Lung (tissue), 12 donors: ENCODE results near the gene SERPIND1. TPM values are rescaled to one million over a fixed set of nuclear protein-coding genes. Genes with fewer than 3 reads are reported as not detected.

ENCODE experiments used
- ATAC-seq: fragments of 200-7000 bp; cut with Tn5 transposase; one replicate; pipeline ENCODE4 v1.9.1; 2020; ENCODE audit warnings: moderate number of reproducible peaks; ENCODE audit not compliant: insufficient read depth, low FRiP score
- DNase-seq, 3 donors: peaks; one replicate each; pipeline ENCODE4 v3.0.0-alpha.2; 2013 to 2017
- H3K27ac ChIP-seq, 2 donors: one replicate each; pipeline ENCODE4 v1.5.1; 2013; ENCODE audit warnings: mild to moderate bottlenecking in 2 of 2, moderate library complexity in 2 of 2, control low read depth in 1 of 2, inconsistent platforms in 1 of 2, low read depth in 1 of 2, low read length in 1 of 2
- H3K27me3 ChIP-seq, 3 donors: one replicate each; pipeline ENCODE4 v1.5.1; 2013; ENCODE audit warnings: low read length in 2 of 3; ENCODE audit not compliant: control insufficient read depth in 3 of 3, insufficient read depth in 3 of 3
- H3K36me3 ChIP-seq, 4 donors: one replicate each; pipeline ENCODE4 v1.5.1; 2013; ENCODE audit warnings: low read length in 4 of 4, mild to moderate bottlenecking in 1 of 4, moderate library complexity in 1 of 4; ENCODE audit not compliant: control insufficient read depth in 4 of 4, insufficient read depth in 4 of 4
- H3K4me1 ChIP-seq, 5 donors: one replicate each; pipeline ENCODE4 v1.5.1; 2013; ENCODE audit warnings: low read length in 5 of 5, mild to moderate bottlenecking in 2 of 5, moderate library complexity in 1 of 5; ENCODE audit not compliant: control insufficient read depth in 5 of 5, insufficient read depth in 5 of 5
- H3K4me3 ChIP-seq: one replicate; pipeline ENCODE4 v1.5.1; 2013; ENCODE audit warnings: mild to moderate bottlenecking, control low read depth, moderate library complexity
- H3K9ac ChIP-seq, 2 donors: one replicate each; pipeline ENCODE4 v1.5.1; 2013; ENCODE audit warnings: low read length in 2 of 2, control low read depth in 1 of 2; ENCODE audit not compliant: insufficient read depth in 1 of 2
- H3K9me3 ChIP-seq, 4 donors: one replicate each; pipeline ENCODE4 v1.5.1; 2013; ENCODE audit warnings: low read length in 3 of 4, mild to moderate bottlenecking in 1 of 4, moderate library complexity in 1 of 4; ENCODE audit not compliant: control insufficient read depth in 4 of 4, insufficient read depth in 3 of 4
- WGBS, 2 donors: extraction: QIAGEN DNeasy Blood & Tissue Kit; methylation state at CpG; one replicate each; pipeline ENCODE4 v1.1.7; 2013; 5-methylcytosine and 5-hydroxymethylcytosine counted together
- polyA plus RNA-seq, 2 donors: library from polyadenylated mRNA; stranded (reverse); fragments of 200-250 nt; gene quantifications; one replicate each; pipeline ENCODE4 v1.2.1, GENCODE V29; 2013
- total RNA-seq, 2 donors: library from RNA; depleted of rRNA in 1 of 2; stranded (reverse); fragments of >200 nt in 1 of 2; gene quantifications; one replicate each; pipeline ENCODE4 v1.2.1, GENCODE V29; 2014 to 2021
- TF ChIP-seq, protein P1 (sequence below): IDR thresholded peaks from 2 replicates; pipeline ENCODE4 v1.5.1; 2012; ENCODE audit warnings: mild to moderate bottlenecking; ENCODE audit errors: control extremely low read depth, extremely low read depth
- donor health status: control.
- donor health status: control.
- donor health status: Bipolar disorder and iron deficiency.
- donor health status: healthy.
- donor health status: DM: yes; HTN: yes; CAD: no.

SERPIND1 gene
- total and polyA plus RNA-seq, 4 donors, result 0.02 to 2.0 (median 0.75) TPM

GRCh38 chr22:20750461-20751184 is 23.3 kb upstream of the SERPIND1 start:
- 46 to 64% methylated on average over 9 of the region's 9 CpGs for WGBS, 2 donors
- Histone ChIP-seq H3K9me3 (no peaks in the 10 kb centered on the region), H3K4me3 (no peak overlapping the region), H3K27me3 (no peaks in the 10 kb centered on the region), H3K36me3 (peaks cover 3 to 33% (median 4%) of the 10 kb centered on the region in 4 donors), H3K9ac (no peak overlapping the region), H3K4me1 (peaks cover 0 to 30% (median 14%) of the 10 kb centered on the region in 5 donors), H3K27ac (no peak overlapping the region)
- DNase-seq (peak in 2 of 3 donors; percentile 32 to 54), ATAC-seq (peak; percentile 76)
- TF ChIP-seq, protein P1, sequence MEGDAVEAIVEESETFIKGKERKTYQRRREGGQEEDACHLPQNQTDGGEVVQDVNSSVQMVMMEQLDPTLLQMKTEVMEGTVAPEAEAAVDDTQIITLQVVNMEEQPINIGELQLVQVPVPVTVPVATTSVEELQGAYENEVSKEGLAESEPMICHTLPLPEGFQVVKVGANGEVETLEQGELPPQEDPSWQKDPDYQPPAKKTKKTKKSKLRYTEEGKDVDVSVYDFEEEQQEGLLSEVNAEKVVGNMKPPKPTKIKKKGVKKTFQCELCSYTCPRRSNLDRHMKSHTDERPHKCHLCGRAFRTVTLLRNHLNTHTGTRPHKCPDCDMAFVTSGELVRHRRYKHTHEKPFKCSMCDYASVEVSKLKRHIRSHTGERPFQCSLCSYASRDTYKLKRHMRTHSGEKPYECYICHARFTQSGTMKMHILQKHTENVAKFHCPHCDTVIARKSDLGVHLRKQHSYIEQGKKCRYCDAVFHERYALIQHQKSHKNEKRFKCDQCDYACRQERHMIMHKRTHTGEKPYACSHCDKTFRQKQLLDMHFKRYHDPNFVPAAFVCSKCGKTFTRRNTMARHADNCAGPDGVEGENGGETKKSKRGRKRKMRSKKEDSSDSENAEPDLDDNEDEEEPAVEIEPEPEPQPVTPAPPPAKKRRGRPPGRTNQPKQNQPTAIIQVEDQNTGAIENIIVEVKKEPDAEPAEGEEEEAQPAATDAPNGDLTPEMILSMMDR, result no peak

DNA sequence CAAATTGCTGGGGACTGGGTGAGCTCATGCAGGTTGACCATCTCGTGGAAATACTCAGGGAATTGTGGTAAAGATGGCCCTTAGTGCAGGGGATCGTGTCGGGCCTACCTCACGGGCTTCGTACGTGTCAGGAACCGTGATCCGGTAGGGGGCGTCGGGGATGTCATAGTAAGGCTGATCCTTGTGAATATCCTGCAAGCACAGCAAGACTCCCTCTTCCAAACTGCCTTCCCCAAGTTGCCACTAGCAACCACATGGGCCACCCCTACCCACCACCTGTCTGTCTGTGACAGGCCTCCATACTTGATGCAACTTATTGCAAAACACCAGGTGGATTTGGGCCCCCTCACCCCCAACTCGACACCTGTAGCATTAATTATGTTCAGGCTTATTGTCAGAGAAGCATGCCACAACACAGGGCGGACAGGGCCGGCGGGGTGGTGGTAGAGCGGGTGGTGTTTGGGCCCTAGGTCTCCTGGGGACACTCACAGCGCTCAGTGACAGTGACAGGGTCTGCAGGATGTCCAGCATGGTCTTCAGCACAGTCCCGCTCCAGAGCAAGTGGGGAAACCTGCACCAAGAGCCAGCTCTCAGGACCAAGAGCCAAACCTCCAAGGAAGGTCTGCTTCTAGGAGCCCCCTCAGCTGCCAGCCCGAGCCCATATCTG is 22.6 kb upstream of the SERPIND1 start:
- no peak overlapping the region for H3K9ac ChIP-seq
- peaks cover 0 to 30% (median 14%) of the 10 kb centered on the region in 5 donors for H3K4me1 ChIP-seq
- no peak overlapping the region for H3K4me3 ChIP-seq
- no peaks in the 10 kb centered on the region for H3K9me3 ChIP-seq
- peaks cover 3 to 33% (median 4%) of the 10 kb centered on the region in 4 donors for H3K36me3 ChIP-seq
- DNase-seq (no peak), ATAC-seq (no peak)
- H3K27me3 ChIP-seq, result no peaks in the 10 kb centered on the region
- no peak overlapping the region for H3K27ac ChIP-seq
- 93 to 94% methylated on average over 18 of the region's 18 CpGs for WGBS, 2 donors
- TF ChIP-seq, protein P1, result no peak

DNA sequence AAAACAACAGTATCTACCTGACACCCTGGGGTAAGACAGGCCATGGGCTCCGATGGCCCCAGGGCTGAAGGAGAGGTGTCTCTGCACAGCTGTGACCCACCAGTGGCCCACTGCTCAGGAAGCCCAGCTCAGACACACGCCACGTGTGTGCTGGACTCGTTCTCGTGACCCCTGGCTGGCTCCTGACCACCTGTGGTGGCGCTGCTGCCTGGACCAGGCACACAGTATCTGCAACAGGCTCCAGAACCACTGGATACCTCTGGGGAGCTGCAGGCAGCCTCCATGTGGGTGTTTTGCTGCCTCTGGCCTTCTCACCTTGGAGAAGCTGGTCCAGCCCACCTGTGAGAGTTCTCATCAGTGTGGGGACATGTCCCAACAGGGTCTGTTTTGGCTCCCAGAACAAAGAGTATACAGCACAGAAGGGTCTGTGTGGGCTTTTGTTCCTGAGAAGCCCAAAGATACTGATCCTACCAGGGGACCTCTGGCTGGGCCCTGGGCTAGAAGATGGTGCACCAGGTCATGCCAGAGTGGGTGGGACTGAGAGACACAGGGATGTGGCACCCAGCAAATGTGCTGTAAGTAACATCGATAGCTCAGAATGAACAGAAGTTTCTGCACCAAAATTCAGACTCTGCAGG is 21.7 kb upstream of the SERPIND1 start:
- DNase-seq, result no peak
- TF ChIP-seq, protein P1, result no peak
- WGBS, 2 donors, result 96 to 97% methylated on average over 7 of the region's 7 CpGs

More for the DNA sequence above, 21.7 kb upstream of the SERPIND1 start:
- H3K4me1 ChIP-seq, result peaks cover 0 to 30% (median 14%) of the 10 kb centered on the region in 5 donors
- peaks cover 3 to 28% (median 4%) of the 10 kb centered on the region in 4 donors for H3K36me3 ChIP-seq
- no peak overlapping the region for H3K4me3 ChIP-seq
- no peak overlapping the region for H3K9ac ChIP-seq
- no peaks in the 10 kb centered on the region for H3K27me3 ChIP-seq
- no peak overlapping the region for H3K27ac ChIP-seq
- ATAC-seq, result no peak
- no peaks in the 10 kb centered on the region for H3K9me3 ChIP-seq
